GM21786 (cell line): ENCODE measurements around the gene GNG7.
"Not testable (repeated sequence)": the region's sequence is repeated elsewhere in the genome, so short reads cannot be mapped to it uniquely, and the experiment has no call there.

ENCODE experiments used
- ATAC-seq: cut with Tn5 transposase; IDR thresholded peaks from one replicate; pipeline ENCODE4 v1.9.1; 2021; ENCODE audit not compliant: unreplicated experiment

GNG7 gene

DNA sequence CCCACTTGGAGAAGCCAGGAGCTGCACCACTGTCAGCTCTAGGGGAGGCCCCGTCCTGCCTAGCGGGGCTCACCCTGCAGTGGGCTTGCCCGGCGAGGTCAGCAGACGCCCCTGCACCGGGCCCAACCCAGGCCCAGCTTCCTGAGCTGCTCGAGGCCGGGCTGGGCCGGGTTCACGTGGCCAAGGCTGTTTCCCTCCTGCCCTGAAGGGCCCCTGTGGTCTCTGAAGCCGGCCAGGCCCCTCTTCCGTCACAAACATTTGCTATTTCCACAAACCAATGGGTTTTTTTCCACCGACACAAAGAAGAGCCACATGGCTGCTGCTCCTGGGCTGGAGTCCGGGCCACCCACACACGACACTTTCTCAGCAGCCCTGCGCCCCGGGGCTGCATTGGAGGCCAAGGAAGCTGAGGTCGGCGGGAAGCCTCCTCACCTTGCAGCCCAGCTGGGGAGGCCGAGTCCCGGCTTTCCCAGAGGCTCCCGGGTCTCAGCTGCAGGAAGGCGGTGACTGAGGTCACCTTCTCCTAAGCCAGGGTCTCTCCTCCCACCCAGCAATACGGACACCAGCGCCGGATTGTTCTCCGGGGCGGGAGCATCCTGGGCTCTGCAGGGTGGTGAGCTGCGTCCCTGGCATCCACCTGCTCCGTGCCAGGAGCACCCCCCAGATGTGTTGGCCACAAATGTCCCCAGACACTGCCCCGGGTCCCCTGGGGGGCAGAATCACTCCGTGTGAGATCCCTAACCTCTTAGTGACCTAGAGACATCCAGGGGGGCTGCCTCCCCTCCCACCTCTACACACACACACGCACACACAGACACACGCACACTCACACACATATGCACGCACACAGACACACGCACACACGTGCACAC lies 146.0 kb downstream of the GNG7 start:
- no peak for ATAC-seq

DNA sequence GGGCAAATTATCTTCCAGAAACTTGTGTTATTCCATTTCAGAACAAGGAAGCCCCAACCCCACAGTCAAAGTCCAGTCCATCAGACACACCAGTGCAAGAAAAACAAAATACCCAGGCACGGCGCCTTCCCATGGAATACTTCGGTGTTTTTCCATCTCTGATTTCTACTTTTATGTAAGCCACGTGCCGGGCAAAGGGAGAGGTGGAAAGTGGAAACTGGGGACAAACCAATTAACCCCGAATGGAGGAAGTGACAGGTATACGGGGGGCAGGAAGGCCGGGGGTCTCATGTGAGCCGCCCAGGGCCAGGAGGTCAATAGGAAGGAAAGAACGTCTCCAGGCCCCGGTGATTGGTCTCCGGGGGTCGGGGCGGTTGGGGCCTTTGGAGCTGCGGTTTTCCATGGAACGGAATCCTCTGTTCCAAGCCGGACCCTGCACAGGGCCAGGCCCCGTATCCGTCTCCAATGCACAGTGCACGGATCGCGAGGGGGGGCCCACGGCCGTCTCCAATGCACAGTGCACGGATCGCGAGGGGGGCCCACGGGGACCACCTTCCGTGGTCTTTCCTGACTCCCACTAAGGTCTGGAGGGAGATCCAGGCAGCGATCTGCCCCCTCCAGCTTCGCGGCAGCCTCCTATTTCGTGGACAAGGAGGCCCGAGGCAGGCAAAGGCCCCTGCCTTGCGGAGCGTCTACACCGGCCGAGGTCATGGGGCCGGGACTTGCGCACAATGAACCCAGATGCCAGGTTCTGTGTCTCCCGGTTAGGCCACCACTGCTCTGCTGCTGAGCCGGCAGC lies 146.9 kb downstream of the GNG7 start:
- ATAC-seq = no peak

DNA sequence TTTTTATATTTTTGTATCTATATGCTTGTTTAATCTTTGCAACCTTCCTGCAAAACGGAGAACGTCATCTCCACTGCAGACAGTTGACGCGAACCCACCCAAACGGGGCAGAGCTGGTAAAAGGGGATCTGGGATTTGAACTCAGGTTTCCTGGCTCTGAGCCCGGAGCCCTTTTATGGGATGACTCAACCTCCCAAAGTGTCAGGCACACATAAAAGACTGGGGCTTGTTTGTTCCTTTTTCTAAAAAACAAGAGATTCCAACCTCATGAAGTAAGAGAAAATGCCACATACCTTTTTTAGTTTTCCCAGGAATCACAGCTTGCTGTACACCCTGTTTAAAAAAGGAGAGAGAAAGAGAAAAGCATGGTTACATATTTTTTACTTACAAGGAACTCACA lies 147.6 kb downstream of the GNG7 start:
- ATAC-seq = no peak

DNA sequence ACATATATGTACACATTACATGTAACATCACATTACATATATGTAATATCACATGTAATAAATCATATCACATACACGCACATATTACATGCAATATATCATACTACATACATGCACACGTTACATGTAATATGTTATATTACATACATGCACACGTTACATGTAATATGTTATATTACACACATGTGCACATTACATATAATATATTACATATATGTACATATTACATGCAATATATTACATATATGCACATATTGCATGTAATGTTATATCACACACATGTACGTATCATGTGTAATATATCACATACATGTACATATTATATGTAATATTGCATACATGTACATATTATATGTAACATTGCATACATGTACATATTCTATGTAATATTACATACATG lies 149.0 kb downstream of the GNG7 start:
- no peak for ATAC-seq

DNA sequence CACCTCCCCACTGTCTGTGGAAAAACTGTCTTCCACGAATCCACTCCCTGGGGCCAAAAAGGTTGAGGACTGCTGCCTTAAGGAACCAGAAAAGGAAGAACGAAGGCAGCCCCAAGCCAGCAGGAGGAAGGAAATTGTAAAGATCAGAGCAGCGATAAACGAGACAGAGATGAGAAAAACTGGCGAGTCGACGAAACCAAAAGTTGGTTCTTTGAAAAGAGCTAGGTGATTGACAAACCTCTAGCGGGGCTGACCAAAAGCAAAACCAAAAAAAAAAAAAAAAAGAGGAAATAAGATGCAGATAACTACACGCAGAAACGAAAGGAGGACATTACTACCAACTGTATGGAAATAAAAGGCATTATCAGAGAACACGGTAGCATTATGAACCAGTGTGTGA lies 149.6 kb downstream of the GNG7 start:
- ATAC-seq = peak; percentile 59

DNA sequence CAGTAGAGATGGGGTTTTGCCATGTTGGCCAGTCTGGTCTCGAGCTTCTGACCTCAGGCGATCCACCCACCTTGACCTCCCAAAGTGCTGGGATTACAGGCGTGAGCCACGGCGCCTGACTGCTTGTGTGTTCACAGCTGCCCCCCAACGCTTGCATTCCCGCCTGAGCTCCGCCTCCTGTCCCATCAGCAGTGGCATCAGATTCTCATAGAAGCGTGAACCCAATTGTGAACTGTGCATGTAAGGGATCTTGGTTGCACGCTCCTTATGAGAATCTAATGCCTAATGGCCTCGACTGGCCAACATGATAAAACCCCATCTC lies 150.7 kb downstream of the GNG7 start:
- ATAC-seq = no peak

DNA sequence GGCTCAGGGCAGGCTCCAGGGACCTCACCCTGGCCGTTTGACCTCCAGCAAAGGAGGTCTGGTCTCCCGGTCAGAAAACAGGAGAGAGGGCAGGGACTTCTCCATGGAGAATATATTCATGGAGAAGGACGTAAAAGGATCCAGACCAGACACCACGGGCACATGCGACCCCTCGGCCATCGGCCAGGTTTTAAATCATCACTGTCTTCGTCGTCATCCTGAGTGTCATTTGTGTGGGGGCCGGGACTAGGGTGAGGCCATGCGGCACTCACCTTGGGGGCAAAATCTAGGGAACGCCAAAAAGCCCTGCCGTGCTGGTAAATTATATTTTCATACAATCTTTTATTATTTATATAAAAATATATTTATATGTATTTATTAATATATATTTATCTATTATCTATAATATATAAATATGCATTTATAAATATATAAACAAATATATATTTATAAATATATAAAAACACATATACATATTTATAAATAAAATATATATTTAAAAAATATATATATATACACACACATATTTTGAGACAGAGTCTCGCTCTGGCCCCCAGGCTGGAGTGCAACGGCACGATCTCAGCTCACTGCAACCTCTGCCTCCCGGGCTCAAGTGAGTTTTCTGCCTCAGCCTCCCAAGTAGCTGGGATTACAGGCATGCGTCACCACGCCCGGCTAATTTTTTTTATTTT lies 151.2 kb downstream of the GNG7 start:
- no peak for ATAC-seq

DNA sequence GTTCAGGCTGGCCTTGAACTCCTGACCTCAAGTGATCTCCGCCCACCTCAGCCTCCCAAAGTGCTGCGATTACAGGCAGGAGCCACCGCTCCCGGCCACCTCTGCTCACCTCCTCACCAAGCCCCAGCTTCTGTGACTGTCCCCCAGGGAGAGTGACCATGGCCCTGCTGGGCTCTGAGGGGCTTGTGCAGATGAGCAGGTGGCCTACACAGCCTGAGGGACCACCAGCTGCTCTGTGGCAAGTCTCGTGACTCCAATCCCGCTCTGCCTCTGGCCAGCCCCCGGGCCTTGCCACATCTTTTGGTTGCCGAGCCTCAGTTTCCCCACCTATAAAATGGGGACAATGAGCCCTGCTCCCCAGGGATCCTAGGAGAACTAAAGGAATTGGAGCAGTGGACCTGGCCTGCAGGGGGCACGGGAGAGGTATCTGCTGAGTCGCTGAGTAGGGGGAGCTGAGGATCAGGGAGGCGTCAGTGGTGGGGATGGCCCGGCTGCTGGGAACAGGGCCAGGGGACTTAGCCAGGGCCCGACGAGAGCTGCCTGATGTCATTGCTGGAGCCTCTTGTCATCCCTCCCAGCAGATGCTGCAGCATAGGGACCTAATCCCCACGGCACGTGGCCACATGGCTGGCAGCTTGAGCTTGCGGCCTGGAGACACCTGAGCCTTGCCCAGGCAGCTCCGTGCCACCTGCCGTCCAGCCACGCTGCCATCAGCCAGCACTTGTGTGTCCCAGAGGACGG lies 151.9 kb downstream of the GNG7 start:
- no peak for ATAC-seq

DNA sequence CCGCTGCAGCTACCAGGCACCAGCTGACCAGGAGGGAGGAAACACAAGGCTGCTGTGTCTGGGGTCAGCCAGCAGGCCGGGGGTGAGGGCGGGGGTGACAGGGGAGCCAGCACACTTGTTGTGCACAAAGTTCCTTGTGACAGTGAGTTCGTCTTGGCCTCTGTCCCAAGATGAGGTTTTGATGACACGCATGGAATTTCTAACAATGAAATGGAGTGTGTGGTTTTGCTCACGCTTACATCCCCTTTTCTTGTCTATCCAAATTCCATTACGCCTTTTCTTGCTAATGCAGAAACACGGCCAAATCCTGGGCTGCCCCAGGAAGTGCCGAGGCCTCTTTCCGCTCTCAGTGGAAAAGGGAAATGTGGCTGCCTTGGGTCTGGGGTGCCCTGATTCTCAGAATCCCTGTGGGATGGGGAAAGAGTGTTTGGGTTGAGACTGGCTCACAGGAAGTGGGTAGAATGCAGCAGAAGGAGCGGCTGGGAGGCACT lies 152.7 kb downstream of the GNG7 start:
- ATAC-seq = no peak

DNA sequence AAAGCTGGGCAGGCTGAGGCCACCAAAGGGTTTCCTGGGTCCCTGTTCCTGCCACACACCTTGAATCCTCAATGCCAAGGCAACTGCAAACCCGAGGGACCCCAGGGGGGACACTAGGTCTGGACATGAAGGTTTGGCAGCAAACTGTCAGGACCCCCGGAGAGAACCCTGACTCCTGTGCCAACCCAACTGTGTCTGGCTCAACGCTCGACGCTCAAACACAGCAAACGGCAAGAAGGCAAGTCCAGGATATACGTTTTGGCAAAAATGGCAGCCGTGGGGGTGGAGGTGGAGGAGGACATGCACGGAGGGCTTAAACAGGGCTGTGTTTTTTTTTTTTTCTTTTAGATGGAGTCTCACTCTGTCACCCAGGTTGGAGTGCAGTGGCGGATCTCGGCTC lies 153.5 kb downstream of the GNG7 start:
- ATAC-seq = no peak

DNA sequence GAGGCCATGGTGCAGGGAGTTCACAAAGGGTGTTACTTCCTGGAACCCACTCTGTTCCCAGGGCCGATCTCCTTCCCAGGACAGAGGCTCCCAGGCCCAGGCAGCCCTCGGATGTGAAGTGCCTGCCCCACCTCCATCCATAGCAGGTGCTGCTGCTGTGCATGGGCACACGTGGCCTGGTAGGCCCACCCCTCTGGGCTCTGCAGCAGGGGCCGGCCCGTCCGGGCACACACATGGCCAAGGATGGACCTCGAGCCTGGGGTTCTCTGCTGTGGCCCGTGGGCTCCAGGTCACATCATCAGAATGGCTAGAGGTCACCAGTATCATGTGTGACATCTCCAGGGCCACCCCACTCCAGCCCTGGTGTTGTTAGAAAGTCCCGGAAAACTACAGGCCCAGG lies 154.8 kb downstream of the GNG7 start:
- no peak for ATAC-seq

DNA sequence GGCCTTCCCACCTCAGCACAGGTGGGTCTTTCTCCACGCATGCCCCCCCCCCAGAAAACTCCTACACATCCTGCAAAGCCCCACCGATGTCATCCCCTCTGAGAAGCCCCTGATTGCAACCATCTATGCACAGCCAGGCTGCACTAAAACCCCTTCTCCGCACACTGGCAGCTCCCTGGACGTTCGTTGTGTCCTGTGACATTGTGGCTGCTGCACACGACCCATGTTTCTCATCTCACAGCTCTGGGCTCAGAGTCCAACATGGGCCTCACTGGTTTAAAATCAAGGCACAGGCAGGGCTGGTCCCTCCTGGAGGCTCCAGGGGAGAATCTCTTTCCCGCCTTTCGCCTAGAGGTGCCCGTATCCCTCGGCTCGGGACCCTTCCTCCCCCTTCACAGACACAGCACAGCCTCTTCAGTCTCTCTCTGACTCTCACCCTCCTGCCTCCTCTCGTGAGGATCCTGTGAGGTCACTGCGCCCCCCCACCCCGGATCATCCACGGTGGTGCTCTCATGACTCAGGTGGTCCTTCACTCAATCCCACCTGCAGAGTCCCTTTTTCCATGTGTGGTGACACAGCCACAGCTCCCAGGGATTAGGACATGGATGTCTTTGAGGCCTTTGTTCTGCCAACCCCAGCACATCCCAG lies 155.3 kb downstream of the GNG7 start:
- ATAC-seq = no peak

DNA sequence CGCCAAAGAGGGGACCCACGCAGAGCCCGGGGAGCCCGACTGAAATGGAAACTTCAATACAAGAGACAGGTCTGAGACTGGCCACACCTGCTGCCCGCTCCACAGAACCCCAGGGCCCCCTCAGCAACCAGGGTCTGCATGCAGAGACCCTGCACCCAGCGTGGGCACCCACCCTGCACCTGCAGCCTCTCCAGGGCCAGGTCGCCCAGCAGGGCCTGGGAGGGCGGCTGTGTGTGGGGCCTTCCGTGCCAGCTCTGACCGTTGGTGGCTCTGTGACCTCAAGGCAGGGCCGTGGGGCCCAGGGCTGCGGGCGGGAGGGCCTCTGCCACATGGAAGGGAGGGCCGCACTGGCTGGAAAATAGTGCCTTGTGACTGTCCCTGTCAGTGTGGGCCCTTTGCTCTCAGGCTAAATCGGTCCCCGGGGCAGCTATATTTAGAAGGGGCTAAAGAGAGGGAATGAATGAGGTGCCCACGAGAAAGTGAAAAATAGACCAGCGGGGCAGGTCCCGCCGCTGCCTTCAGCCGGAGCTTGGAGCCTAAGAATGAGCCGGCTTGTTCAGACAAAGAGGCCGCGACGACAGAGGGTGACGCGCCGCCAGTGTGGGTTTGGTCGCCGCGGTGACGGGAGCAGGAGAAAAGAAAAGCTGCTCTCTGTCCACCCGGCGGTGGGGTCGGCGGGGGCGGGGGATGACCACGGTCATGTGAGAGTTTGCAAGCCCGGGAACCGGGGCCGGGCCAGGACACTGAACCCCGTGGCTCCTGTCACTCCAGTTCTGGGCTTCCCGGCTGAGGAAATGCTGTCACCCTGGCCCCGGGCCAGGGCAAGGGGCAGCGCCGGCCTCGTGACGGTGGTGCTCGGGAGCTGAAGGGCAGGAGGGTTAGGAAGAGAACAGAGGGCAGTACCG lies 156.1 kb downstream of the GNG7 start:
- ATAC-seq = no peak

DNA sequence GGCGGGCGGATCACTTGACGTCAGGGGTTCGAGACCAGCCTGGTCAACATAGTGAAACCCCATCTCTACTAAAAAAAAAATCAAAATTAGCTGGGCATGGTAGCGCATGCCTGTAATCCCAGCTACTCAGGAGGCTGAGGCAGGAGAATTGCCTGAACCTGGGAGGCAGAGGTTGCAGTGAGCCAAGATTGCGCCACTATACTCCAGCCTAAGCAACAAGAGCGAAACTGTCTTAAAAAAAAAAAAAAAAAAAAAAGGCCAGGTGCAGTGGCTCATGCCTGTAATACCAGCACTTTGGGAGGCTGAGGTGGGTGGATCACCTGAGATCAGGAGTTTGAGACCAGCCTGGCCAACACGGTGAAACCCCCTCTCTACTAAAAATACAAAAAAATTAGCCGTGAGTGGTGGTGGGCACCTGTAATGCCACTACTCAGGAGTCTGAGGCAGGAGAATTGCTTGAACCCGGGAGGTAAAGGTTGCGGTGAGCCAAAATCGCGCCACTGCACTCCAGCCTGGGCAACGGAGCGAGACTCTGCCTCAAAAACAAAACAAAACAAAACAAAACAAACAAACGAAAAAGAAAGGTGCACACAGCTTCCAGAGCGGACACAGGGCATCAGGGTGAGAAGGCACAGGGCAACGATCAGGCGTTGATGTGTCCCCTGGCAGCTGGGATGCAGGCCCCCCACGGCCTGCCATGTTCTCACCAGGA lies 156.9 kb downstream of the GNG7 start:
- ATAC-seq = not testable (repeated sequence)

DNA sequence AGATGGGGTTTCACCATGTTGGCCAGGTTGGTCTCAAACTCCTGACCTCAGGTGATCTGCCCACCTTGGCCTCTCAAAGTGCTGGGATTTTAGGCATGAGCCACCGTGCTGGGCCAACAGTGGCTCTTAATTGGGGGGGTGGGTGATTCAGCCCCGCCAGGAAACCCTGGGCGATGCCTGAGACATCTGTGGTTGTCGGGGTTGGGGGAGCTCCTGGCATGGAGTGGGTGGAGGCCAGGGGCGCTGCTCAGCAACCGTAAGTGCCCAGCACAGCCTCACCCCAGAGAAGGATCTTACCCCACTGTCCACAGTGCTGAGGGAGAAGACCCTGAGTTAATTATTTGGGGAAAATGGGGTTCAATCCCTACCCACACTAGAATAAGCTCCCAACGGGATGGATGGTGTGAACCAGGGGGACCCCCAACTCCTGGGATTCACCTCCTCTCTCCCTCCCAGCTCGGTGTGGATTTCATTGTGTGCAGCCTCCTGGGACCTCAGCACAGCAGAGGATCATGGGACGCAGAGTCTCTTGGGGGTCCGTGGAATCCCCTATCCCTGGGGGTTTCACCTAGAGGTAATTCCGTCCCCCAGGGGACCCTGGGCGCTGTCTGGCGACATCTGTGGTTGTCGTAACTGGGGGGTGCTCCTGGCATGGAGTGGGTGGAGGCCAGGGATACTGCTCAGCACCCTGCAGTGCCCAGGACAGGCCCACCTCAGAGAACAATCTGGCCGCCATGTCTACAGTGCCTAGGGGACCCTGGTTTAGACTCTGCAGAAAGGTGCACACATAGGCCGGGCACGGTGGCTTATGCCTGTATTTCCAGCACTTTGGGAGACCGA lies 157.7 kb downstream of the GNG7 start:
- no peak for ATAC-seq

DNA sequence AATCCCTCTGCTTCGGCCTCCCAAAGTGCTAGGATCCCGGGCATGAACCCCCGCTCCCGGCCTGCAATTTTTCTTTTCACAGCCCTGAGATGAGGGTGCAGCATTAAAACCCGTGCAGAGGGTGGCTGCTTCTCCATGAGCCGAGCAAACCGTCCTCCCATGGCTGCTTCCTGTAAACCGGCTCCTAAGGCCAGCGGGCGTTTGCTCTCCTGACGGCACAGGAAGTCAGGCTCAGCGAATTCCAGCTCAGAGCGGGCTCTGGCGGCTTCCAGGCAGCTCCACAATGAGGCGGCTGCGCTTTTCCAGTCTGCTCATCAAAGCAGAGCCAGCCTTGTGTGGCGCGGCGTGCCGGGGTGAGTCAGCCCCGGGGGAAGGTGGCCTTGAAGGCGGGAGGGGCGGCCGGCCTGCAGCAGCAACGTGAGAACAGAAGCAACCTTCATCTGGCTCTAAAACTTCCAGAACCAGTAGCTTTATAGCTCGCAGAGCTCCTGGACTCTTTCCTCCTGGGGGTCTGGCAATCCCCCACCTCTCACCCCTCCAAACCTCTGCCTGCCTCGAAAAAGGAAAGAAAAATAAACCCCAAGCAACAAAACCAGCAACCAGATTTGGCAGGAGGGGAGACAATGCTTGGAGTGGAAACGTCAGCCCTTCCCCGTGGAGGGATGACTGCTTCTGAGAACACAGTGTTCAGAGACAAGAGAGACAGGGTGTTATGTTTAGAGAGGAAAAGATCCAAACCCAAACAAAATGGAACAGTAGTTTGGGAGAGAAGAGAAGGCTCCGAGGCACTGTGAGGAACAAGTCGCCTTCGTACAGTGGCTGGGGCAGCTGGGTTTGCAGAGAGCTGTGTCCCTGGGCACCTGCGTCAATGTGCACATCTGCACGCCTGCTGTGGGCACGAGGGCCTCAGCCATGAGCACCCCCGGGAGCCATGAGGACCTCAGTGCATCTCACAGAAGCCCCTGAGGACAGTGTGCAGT lies 158.7 kb downstream of the GNG7 start:
- no peak for ATAC-seq

DNA sequence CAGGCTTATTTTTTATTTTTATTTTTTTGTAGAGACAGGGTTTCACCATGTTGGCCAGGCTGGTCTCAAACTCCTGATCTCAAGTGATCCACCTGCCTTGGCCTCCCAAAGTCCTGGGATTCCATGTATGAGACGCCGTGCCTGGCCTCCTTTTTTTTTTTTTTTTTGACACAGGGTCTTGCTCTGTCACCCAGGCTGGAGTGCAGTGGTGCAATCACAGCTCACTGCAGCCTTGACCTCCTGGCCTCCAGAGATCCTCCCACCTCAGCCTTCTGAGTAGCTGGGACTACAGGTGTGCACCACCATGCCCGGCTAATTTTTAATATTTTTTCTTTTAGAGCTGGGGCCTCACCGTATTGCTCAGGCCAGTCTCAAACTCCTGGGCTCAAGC lies 159.4 kb downstream of the GNG7 start:
- ATAC-seq = not testable (repeated sequence)
